Activated T-helper 2 cell treated with anti-CD3 and anti-CD28 coated beads, Interferon-gamma antibody, Interleukin-2, Interleukin-4, amounts not matched to agents 10 μg/mL and 5 μg/mL and 100 μg/mL, durations not matched to agents 14 hours and 24 hours and 36 hours (primary cell): ENCODE data around the gene RTN1. TPM values are rescaled to one million over a fixed set of nuclear protein-coding genes. Genes with fewer than 3 reads are reported as not detected.

Source experiments
- DNase-seq: peaks from one replicate; pipeline ENCODE4 v3.0.0; 2021; ENCODE audit warnings: low spot score
- H3K27ac Mint-ChIP-seq: one replicate; pipeline ENCODE4 v1.8.0; 2021; ENCODE audit warnings: mixed read lengths
- H3K27me3 Mint-ChIP-seq: one replicate; pipeline ENCODE4 v1.8.0; 2021; ENCODE audit warnings: low read depth, mixed read lengths
- H3K36me3 Mint-ChIP-seq: one replicate; pipeline ENCODE4 v1.8.0; 2021; ENCODE audit warnings: low read depth, mixed read lengths
- H3K4me1 Mint-ChIP-seq: one replicate; pipeline ENCODE4 v1.8.0; 2021; ENCODE audit warnings: low read depth, mixed read lengths
- H3K4me3 Mint-ChIP-seq: one replicate; pipeline ENCODE4 v1.8.0; 2021; ENCODE audit warnings: low read depth, mild to moderate bottlenecking, moderate library complexity, mixed read lengths
- H3K9me3 Mint-ChIP-seq: one replicate; pipeline ENCODE4 v1.8.0; 2021; ENCODE audit warnings: mixed read lengths
- intact Hi-C: fragments of 100-400 bp; cut with micrococcal nuclease; formaldehyde crosslinking; loops from one replicate; pipeline ENCODE4 v1.15.1; 2023
- total RNA-seq: library from RNA; stranded (reverse); gene quantifications from 2 replicates; pipeline ENCODE4 v1.2.3, GENCODE V29; 2022

RTN1 gene
- total RNA-seq, 1 donor from 2014 or later: not detected

GRCh38 chr14:59704054-59704645 is 166.4 kb downstream of the RTN1 start:
- H3K4me3 Mint-ChIP-seq: no peak overlapping the region
- no peak for DNase-seq
- intact Hi-C loops: no loop called here
- H3K27me3 Mint-ChIP-seq: no peaks in the 10 kb centered on the region
- H3K4me1 Mint-ChIP-seq: no peaks in the 10 kb centered on the region
- no peaks in the 10 kb centered on the region for H3K36me3 Mint-ChIP-seq
- no peak overlapping the region for H3K27ac Mint-ChIP-seq
- no peaks in the 10 kb centered on the region for H3K9me3 Mint-ChIP-seq

GRCh38 chr14:59699442-59699841 is 171.1 kb downstream of the RTN1 start:
- Mint-ChIP-seq H3K4me1 (no peaks in the 10 kb centered on the region), H3K27me3 (no peaks in the 10 kb centered on the region), H3K36me3 (no peaks in the 10 kb centered on the region), H3K27ac (no peak overlapping the region), H3K4me3 (no peak overlapping the region), H3K9me3 (no peaks in the 10 kb centered on the region)
- DNase-seq: no peak
- intact Hi-C loops: no loop called here

GRCh38 chr14:59698793-59699192 is 171.8 kb downstream of the RTN1 start:
- Mint-ChIP-seq H3K4me3 (no peak overlapping the region), H3K27ac (no peak overlapping the region), H3K9me3 (no peaks in the 10 kb centered on the region), H3K4me1 (no peaks in the 10 kb centered on the region), H3K36me3 (no peaks in the 10 kb centered on the region), H3K27me3 (no peaks in the 10 kb centered on the region)
- DNase-seq: no peak
- intact Hi-C loops: no loop called here

- Mint-ChIP-seq H3K36me3 (no peaks in the 10 kb centered on the region), H3K4me1 (no peaks in the 10 kb centered on the region), H3K9me3 (no peaks in the 10 kb centered on the region), H3K27me3 (peaks cover 4% of the 10 kb centered on the region), H3K4me3 (no peak overlapping the region), H3K27ac (no peak overlapping the region)
- DNase-seq: no peak
- intact Hi-C loops: no loop called here
Observed at GRCh38 chr14:59695198-59695597, 175.4 kb downstream of the RTN1 start.

GRCh38 chr14:59691266-59691665 is 179.3 kb downstream of the RTN1 start:
- peaks cover 4% of the 10 kb centered on the region for H3K27me3 Mint-ChIP-seq
- no peak overlapping the region for H3K4me3 Mint-ChIP-seq
- no peaks in the 10 kb centered on the region for H3K9me3 Mint-ChIP-seq
- H3K27ac Mint-ChIP-seq: no peak overlapping the region
- intact Hi-C loops: no loop called here
- no peaks in the 10 kb centered on the region for H3K4me1 Mint-ChIP-seq
- H3K36me3 Mint-ChIP-seq: no peaks in the 10 kb centered on the region
- DNase-seq: no peak

- no peaks in the 10 kb centered on the region for H3K9me3 Mint-ChIP-seq
- H3K4me1 Mint-ChIP-seq: no peaks in the 10 kb centered on the region
- no peak for DNase-seq
- intact Hi-C loops: no loop called here
- H3K36me3 Mint-ChIP-seq: no peaks in the 10 kb centered on the region
- peaks cover 4% of the 10 kb centered on the region for H3K27me3 Mint-ChIP-seq
- no peak overlapping the region for H3K4me3 Mint-ChIP-seq
- no peak overlapping the region for H3K27ac Mint-ChIP-seq
Observed at GRCh38 chr14:59690426-59690825, 180.2 kb downstream of the RTN1 start.

- Mint-ChIP-seq H3K27ac (no peak overlapping the region), H3K36me3 (no peaks in the 10 kb centered on the region), H3K27me3 (peaks cover 5% of the 10 kb centered on the region), H3K4me1 (no peaks in the 10 kb centered on the region), H3K9me3 (no peaks in the 10 kb centered on the region), H3K4me3 (no peak overlapping the region)
- peak; percentile 10 for DNase-seq
- intact Hi-C loops: no loop called here
Observed at GRCh38 chr14:59688224-59689170, 182.1 kb downstream of the RTN1 start.

GRCh38 chr14:59687663-59688062 is 182.9 kb downstream of the RTN1 start:
- DNase-seq: no peak
- no peak overlapping the region for H3K4me3 Mint-ChIP-seq
- no peak overlapping the region for H3K27ac Mint-ChIP-seq
- no peaks in the 10 kb centered on the region for H3K4me1 Mint-ChIP-seq
- intact Hi-C loops: no loop called here
- no peaks in the 10 kb centered on the region for H3K36me3 Mint-ChIP-seq
- peaks cover 5% of the 10 kb centered on the region for H3K27me3 Mint-ChIP-seq
- no peaks in the 10 kb centered on the region for H3K9me3 Mint-ChIP-seq

- intact Hi-C loops: no loop called here
- Mint-ChIP-seq H3K27me3 (peaks cover 3% of the 10 kb centered on the region), H3K4me3 (no peak overlapping the region)
Observed at GRCh38 chr14:59679872-59680271, 190.7 kb downstream of the RTN1 start.

GRCh38 chr14:59678352-59678751 is 192.2 kb downstream of the RTN1 start:
- no peak for DNase-seq
- intact Hi-C loops: no loop called here
- H3K36me3 Mint-ChIP-seq: no peaks in the 10 kb centered on the region
- H3K9me3 Mint-ChIP-seq: no peaks in the 10 kb centered on the region
- no peak overlapping the region for H3K4me3 Mint-ChIP-seq
- no peak overlapping the region for H3K27ac Mint-ChIP-seq
- peaks cover 1% of the 10 kb centered on the region for H3K27me3 Mint-ChIP-seq
- H3K4me1 Mint-ChIP-seq: no peaks in the 10 kb centered on the region

More at GRCh38 chr14:59679872-59680271, 190.7 kb downstream of the RTN1 start:
- DNase-seq: no peak
- Mint-ChIP-seq H3K9me3 (no peaks in the 10 kb centered on the region), H3K4me1 (no peaks in the 10 kb centered on the region), H3K36me3 (no peaks in the 10 kb centered on the region), H3K27ac (no peak overlapping the region)

GRCh38 chr14:59677771-59678231 is 192.8 kb downstream of the RTN1 start:
- intact Hi-C loops: no loop called here
- no peaks in the 10 kb centered on the region for H3K4me1 Mint-ChIP-seq
- H3K4me3 Mint-ChIP-seq: no peak overlapping the region
- H3K36me3 Mint-ChIP-seq: no peaks in the 10 kb centered on the region
- no peak overlapping the region for H3K27ac Mint-ChIP-seq
- no peaks in the 10 kb centered on the region for H3K9me3 Mint-ChIP-seq
- H3K27me3 Mint-ChIP-seq: peaks cover 1% of the 10 kb centered on the region
- DNase-seq: no peak

- no peak overlapping the region for H3K4me3 Mint-ChIP-seq
- H3K36me3 Mint-ChIP-seq: no peaks in the 10 kb centered on the region
- no peaks in the 10 kb centered on the region for H3K27me3 Mint-ChIP-seq
- H3K4me1 Mint-ChIP-seq: no peaks in the 10 kb centered on the region
- no peaks in the 10 kb centered on the region for H3K9me3 Mint-ChIP-seq
- intact Hi-C loops: no loop called here
- no peak for DNase-seq
- no peak overlapping the region for H3K27ac Mint-ChIP-seq
Observed at GRCh38 chr14:59675394-59675793, 195.2 kb downstream of the RTN1 start.

- H3K4me1 Mint-ChIP-seq: no peaks in the 10 kb centered on the region
- no peaks in the 10 kb centered on the region for H3K27me3 Mint-ChIP-seq
- intact Hi-C loops: no loop called here
- H3K27ac Mint-ChIP-seq: no peak overlapping the region
- no peaks in the 10 kb centered on the region for H3K36me3 Mint-ChIP-seq
- no peak overlapping the region for H3K4me3 Mint-ChIP-seq
- DNase-seq: no peak
- peaks cover 3% of the 10 kb centered on the region for H3K9me3 Mint-ChIP-seq
Observed at GRCh38 chr14:59664741-59665140, 205.8 kb downstream of the RTN1 start.
